GM19395 (cell line): Measurements from ENCODE around the gene PEPD.
"Not testable (repeated sequence)": the region's sequence is repeated elsewhere in the genome, so short reads cannot be mapped to it uniquely, and the experiment has no call there.

Experiments
- ATAC-seq: cut with Tn5 transposase; IDR thresholded peaks from one replicate; pipeline ENCODE4 v1.9.1; 2021; ENCODE audit warnings: mild to moderate bottlenecking, moderate library complexity; ENCODE audit not compliant: unreplicated experiment

Gene PEPD

GRCh38 chr19:33499671-33500506 is 21.7 kb downstream of the PEPD start:
- ATAC-seq = no peak

GRCh38 chr19:33499248-33499647 is 22.3 kb downstream of the PEPD start:
- ATAC-seq = no peak

GRCh38 chr19:33498391-33499000 is 23.1 kb downstream of the PEPD start:
- ATAC-seq = no peak

GRCh38 chr19:33497778-33498175 is 23.8 kb downstream of the PEPD start:
- no peak for ATAC-seq

GRCh38 chr19:33497131-33497777 is 24.3 kb downstream of the PEPD start:
- ATAC-seq = no peak

- ATAC-seq = no peak
Observed at GRCh38 chr19:33496038-33496895, 25.3 kb downstream of the PEPD start.

GRCh38 chr19:33493401-33494275 is 28.0 kb downstream of the PEPD start:
- no peak for ATAC-seq

GRCh38 chr19:33492951-33493350 is 28.6 kb downstream of the PEPD start:
- ATAC-seq = no peak

- ATAC-seq = no peak
Observed at GRCh38 chr19:33492090-33492489, 29.5 kb downstream of the PEPD start.

GRCh38 chr19:33490596-33490995 is 31.0 kb downstream of the PEPD start:
- ATAC-seq = not testable (repeated sequence)

GRCh38 chr19:33490041-33490451 is 31.5 kb downstream of the PEPD start:
- no peak for ATAC-seq

- ATAC-seq = no peak
Observed at GRCh38 chr19:33488826-33489225, 32.8 kb downstream of the PEPD start.

- no peak for ATAC-seq
Observed at GRCh38 chr19:33487901-33488800, 33.4 kb downstream of the PEPD start.

- no peak for ATAC-seq
Observed at GRCh38 chr19:33486936-33487811, 34.4 kb downstream of the PEPD start.

GRCh38 chr19:33486407-33486806 is 35.2 kb downstream of the PEPD start:
- ATAC-seq = no peak

- no peak for ATAC-seq
Observed at GRCh38 chr19:33484226-33484774, 37.3 kb downstream of the PEPD start.

GRCh38 chr19:33482476-33482875 is 39.1 kb downstream of the PEPD start:
- ATAC-seq = no peak

- ATAC-seq = no peak
Observed at GRCh38 chr19:33481863-33482262, 39.7 kb downstream of the PEPD start.
